NB4 (cell line): ENCODE data around the gene KCNIP4.

ENCODE experiments used
- CTCF ChIP-seq: IDR thresholded peaks from one replicate; pipeline ENCODE4 v1.5.1; 2012; ENCODE audit warnings: low read depth, low read length
- MAX ChIP-seq: IDR thresholded peaks from 2 replicates; pipeline ENCODE4 v1.6.1; 2011; ENCODE audit warnings: low read depth, low read length
- MYC ChIP-seq: IDR thresholded peaks from 2 replicates; pipeline ENCODE4 v1.6.1; 2011; ENCODE audit warnings: low read depth, low read length
- POLR2A ChIP-seq: IDR thresholded peaks from 2 replicates; pipeline ENCODE4 v1.6.1; 2011; ENCODE audit warnings: mild to moderate bottlenecking; ENCODE audit not compliant: insufficient read length; ENCODE audit errors: extremely low read depth

GRCh38 chr4:21385706-21386105, 562.9 kb downstream of the KCNIP4 start:
- TF ChIP-seq CTCF (no peak), MYC (no peak), MAX (no peak), POLR2A (no peak)
